Astrocyte of the cerebellum (primary cell): ENCODE measurements around the gene DROSHA.

Experiments used
- DNase-seq: peaks from one replicate; pipeline ENCODE4 v3.0.0-alpha.2; 2011; ENCODE audit warnings: low read depth
- H3K4me3 ChIP-seq: 2 replicates; pipeline ENCODE4 v1.5.1; 2011; ENCODE audit warnings: mild to moderate bottlenecking, low read depth, low read length, moderate library complexity
- CTCF ChIP-seq: IDR thresholded peaks from 2 replicates; pipeline ENCODE4 v1.5.1; 2012; ENCODE audit warnings: low read length, low read depth, moderate library complexity, mild to moderate bottlenecking; ENCODE audit errors: missing control alignments
- in situ Hi-C: cut with HindIII; loops from 2 replicates; pipeline ENCODE4 v1.10.0; 2017; ENCODE audit warnings: low sequenced_read_pairs

The DROSHA gene

DNA sequence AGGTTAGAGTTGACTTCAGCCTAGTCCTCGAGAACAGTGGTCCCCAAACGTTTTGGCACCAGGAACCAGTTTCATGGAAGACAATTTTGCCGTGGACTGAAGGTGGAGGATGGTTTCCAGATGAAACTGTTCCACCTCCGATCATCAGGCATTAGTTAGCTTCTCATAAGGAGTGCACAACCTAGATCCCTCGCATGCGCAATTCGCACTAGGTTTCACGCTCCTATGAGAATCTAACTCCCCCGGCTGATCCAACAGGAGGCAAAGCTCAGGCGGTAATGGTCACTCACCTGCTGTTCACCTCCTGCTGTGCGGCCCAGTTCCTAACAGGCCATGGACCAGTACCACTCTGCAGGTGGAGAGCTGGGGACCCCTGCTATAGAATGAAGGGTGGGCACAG, 174.9 kb downstream of the DROSHA start:
- no peak for TF ChIP-seq CTCF
- in situ Hi-C loops = no loop called here
- no peak for DNase-seq

DNA sequence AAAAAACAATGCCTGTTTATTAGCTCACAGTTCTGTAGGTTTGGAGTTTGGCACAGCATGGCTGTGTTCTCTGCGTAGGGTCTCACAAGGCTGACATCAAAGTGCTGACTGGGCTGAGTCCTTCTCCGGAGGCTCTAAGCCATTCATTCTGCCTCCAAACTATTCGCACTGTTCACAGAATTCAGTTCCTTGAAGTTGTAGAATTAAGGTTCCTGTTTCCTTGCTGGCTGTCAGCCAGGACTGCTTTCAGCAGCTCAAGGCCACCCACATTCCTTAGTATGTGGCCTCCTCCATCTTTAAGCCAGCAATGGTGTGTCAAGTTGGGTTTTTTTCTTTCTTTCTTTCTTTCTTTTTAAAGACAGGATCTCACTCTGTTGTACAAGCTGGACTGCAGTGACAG, 176.6 kb downstream of the DROSHA start:
- H3K4me3 ChIP-seq = no peak overlapping the region
- TF ChIP-seq CTCF = no peak
- DNase-seq = no peak
- in situ Hi-C loops = no loop called here

More for the DNA sequence above, 174.9 kb downstream of the DROSHA start:
- H3K4me3 ChIP-seq = no peak overlapping the region
